22Rv1 (cell line): ENCODE data around the gene ZNF385A.

ENCODE experiments used
- ZFX ChIP-seq: fragments of 450-650 bp; IDR thresholded peaks from 2 replicates; pipeline ENCODE4 v1.6.1; 2017; ENCODE audit warnings: antibody characterized with exemption, borderline replicate concordance
- TF ChIP-seq, protein P1 (sequence below): fragments of 450-650 bp; IDR thresholded peaks from 2 replicates; pipeline ENCODE4 v1.5.1; 2017; ENCODE audit warnings: mild to moderate bottlenecking

DNA sequence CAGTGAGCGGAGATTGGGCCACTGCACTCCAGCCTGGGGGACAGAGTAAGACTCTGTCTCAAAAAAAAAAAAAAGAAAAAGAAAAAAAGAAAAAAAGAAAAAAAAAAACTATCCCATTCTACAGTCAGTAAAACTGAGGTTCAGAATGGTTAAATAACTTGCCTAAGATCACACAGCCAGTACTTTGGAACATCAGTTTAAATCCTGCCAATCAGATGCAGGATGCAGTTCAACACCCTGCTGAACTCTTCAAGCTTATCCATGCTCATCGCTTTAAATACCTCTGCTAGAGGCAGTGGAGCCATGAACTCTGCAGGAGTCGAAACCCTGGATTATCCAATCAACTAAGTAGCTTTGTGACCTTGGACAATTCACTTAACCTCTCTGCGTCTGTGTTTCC is 3.4 kb downstream of the ZNF385A start:
- TF ChIP-seq, protein P1, sequence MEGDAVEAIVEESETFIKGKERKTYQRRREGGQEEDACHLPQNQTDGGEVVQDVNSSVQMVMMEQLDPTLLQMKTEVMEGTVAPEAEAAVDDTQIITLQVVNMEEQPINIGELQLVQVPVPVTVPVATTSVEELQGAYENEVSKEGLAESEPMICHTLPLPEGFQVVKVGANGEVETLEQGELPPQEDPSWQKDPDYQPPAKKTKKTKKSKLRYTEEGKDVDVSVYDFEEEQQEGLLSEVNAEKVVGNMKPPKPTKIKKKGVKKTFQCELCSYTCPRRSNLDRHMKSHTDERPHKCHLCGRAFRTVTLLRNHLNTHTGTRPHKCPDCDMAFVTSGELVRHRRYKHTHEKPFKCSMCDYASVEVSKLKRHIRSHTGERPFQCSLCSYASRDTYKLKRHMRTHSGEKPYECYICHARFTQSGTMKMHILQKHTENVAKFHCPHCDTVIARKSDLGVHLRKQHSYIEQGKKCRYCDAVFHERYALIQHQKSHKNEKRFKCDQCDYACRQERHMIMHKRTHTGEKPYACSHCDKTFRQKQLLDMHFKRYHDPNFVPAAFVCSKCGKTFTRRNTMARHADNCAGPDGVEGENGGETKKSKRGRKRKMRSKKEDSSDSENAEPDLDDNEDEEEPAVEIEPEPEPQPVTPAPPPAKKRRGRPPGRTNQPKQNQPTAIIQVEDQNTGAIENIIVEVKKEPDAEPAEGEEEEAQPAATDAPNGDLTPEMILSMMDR: no peak
- TF ChIP-seq ZFX: no peak
